HG03103 (cell line): ENCODE measurements around the gene CYP4F11.
"Not testable (repeated sequence)": the region's sequence is repeated elsewhere in the genome, so short reads cannot be mapped to it uniquely, and the experiment has no call there.

ENCODE experiments used
- ATAC-seq: cut with Tn5 transposase; IDR thresholded peaks from one replicate; pipeline ENCODE4 v1.9.1; 2021; ENCODE audit warnings: low read depth; ENCODE audit not compliant: unreplicated experiment

Gene CYP4F11

DNA sequence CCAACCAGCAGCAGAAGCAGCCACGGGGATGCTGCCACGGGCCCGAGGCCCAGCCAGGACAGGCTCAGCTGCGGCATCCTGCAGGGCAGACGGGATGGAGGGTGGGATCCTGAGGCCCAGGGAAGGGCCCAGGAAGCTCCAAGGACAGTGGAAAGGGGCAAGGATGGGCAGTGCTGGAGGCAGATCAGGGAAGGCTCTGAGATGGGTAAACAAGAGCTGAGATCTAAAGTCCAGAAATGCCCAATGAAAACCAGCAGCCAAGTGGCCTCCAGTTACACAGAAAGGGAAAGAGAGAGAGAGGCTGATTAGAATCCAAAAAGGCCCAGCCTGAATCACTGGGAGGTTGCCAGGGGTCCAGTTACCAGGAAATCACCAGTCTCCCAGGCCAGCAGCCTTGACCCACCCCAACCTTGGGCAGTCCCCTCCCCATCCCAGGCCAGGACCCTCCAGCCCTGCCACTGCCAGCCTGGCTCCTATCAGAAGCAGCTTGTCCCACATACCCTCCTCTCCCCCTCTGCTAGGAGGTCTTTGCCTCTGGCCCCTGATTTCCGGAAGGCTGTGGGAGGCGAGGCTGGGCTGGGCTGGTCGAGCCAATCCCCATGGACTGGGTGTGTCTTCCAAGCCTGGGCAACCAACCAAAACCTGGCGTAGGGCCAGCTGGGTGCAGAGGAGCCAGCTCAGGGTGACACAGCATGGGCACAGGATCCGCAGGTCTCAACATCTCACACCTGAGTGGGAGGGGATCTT is at the start of gene CYP4F11:
Gene CYP4F11 (minus strand): TSS at position 198 of the 747 bp plus-strand sequence. CDS start 121 bp downstream, at position 77.
- ATAC-seq, result no peak

DNA sequence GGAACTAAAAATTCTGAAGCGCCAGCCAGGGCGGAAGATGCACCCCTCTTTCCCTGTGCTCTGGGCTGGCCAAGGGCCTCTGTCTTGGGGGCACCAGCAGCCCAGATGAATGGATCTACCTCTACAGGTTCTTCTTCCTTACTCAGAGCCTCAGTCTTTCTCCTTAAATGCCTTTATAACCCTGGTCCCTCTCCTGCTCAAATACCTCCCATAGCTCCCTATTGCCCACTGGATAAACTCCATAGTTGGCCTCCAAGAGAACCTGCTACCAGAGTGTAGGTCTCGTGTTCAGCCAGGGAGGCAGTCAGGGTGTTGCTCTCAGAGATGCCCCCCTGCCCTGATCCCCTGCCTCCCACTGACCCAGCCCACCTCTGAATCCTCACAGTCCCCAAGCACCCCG is 45.0 kb upstream of the CYP4F11 start:
- no peak for ATAC-seq

DNA sequence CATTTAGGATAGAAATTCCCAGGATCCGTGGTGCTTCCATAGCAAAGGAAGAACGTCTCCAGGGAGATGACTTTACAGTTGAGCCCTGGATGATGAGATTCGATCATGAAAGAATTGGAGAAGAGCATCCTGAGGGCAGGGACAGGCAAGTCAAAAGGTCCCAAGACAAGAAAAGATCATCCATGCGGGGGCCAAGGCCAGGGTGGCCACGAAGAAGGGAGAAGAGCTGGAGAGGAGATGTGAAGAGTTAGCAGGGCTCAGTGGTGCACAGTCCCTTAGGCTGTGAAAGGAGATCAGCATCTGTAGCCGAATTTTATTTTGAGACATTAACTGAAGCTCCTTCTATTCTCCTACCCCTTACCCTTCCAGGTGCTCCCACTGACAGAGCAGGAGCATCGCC is 43.4 kb upstream of the CYP4F11 start:
- ATAC-seq, result no peak

GRCh38 chr19:15976836-15977689 is 42.7 kb upstream of the CYP4F11 start:
- no peak for ATAC-seq

DNA sequence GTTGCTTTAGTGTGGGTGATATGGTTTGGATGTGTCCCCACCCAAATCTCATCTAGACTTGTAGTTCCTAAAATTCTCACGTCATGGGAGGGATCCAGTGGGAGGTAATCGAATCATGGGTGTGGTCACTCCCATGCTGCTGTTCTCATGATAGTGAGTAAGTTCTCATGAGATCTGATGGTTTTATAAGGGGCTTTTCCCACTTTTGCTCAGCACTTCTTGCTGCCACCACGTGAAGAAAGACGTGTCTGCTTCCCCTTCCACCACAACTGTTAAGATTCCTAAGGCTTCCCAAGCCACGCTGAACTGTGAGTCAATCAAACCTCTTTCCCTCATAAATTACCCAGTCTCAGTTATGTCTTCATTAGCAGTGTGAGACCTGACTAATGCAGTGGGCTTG is 40.5 kb upstream of the CYP4F11 start:
- no peak for ATAC-seq

DNA sequence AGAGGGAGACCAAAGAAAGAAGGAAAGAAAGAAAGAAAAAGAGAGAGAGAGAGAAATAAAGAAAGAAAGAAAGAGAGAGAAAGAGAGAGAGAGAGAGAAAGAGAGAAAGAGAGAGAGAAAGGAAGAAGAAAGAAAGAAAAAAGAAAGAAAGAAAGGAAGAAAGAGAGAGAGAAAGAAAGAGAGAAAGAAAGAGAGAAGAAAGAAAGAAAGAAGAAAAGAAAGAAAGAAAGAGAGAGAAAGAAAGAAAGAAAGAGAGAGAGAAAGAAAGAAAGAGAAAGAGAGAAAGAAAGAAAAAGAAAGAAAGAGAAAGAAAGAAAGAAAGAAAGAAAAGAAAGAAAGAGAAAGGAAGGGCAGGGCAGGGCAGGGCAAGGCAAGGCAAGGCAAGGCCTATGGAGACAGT is 37.7 kb upstream of the CYP4F11 start:
- ATAC-seq, result not testable (repeated sequence)

GRCh38 chr19:15971224-15971780 is 37.0 kb upstream of the CYP4F11 start:
- ATAC-seq, result no peak

DNA sequence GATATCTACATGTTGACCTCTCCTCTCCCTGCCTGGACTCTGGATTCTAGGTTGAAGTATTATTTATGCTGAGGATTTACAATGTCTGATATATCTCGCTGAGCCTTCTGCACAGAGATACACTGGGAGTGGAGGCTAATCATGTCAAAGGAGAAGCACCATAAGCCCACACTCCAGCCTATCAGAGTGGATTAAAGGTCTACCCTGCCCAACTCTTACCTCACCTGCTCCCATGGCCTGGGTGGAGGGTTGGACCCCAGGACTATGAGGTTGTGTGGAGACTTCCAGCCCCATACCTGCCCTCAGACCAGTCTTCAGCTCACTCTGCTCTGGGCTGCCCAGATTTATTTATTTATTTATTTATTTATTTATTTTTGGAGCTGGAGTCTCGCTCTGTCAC is 29.9 kb upstream of the CYP4F11 start:
- ATAC-seq, result no peak

DNA sequence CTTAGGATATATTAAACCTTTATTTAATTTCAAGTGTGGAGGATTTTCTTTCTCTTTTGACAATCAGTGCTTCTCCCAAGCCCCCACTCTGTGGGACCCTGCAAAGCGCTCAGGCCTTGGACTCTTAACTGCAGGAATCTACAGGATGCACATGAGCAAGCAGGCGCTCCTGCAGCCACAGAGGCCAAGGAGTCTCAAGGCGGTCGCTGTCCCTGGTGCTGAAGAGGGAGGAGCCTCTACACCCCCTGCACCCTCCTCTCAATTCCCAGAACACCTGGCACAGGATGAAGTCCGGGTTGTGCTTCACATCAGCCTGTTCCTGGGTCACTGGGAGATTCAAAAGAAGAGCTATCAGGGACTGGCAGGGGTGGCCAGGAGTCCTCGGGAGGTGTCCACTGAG is 28.0 kb upstream of the CYP4F11 start:
- ATAC-seq, result no peak

DNA sequence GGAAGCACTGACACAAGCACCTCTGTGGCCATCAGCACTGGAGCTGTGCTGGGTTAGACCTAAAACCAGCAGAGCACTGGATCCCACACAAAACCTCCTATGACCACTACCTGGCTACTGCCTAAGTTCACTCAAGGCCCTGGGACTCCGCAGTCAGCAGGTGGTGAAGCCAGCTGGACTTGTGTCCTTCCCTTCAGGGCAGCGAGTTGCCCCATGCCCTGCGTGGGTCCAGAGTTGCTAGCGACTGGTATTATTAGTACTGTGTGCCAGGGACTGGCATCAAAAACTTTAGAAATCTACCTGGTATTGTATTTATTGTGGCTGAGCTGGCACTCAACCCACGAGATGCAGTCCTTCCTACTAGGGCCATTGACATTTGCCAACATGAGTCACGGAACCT is 20.5 kb upstream of the CYP4F11 start:
- ATAC-seq, result no peak

- no peak for ATAC-seq
Measured at GRCh38 chr19:15948223-15949058, 14.1 kb upstream of the CYP4F11 start, which contains the start of gene OR10H4. Gene OR10H4 (plus strand): TSS chr19:15949008. CDS start chr19:15949008, 0 bp downstream.

GRCh38 chr19:15945301-15945700 is 11.0 kb upstream of the CYP4F11 start:
- ATAC-seq, result no peak

- no peak for ATAC-seq
Measured at GRCh38 chr19:15944401-15944800, 10.1 kb upstream of the CYP4F11 start.

GRCh38 chr19:15937771-15938170 is 3.4 kb upstream of the CYP4F11 start:
- ATAC-seq, result no peak

- no peak for ATAC-seq
Measured at GRCh38 chr19:15936950-15937349, 2.6 kb upstream of the CYP4F11 start.

DNA sequence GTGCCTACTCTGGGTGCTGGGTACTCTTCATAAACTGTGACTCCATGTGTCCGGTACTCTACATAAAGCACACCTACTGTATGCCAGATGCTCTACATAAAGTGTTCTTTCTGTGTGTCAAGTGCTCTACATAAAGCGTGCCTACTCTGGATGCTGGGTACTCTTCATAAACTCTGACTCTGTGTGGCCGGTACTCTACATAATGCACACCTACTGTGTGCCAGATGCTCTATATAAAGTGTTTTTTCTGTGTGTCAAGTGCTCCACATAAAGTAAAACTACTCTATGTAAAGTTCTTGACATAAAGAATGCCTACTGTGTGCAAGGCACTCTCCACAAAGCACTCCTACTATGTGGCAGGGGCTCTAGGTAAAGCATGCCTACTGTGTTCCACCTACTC is 1.8 kb upstream of the CYP4F11 start:
- no peak for ATAC-seq

DNA sequence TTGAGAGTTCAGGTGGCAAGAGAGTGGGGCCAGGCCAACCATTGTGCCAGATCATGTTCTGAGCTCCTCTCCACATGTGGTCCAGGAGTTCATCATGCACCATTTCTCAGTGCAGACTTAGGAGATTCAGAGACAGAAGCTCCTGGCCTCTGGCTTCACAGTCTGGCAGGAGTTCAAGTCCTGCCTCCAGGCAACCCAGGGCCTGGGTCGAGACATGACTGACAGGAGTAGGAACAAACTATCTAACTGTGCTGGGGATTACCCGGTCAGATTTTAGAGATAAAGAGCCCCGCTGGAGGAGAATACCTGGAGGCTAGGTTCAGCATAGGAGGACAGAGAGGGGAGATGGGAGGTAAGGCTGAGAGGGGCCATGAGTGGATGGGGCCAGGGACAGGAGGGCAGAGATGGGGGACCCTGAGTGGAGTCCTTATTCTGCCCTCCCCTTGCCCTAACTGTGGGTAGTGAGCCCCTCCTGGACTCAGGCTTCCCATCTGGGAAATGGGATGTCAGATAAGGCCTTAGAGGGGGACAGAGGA is 906 bp upstream of the CYP4F11 start:
- no peak for ATAC-seq

DNA sequence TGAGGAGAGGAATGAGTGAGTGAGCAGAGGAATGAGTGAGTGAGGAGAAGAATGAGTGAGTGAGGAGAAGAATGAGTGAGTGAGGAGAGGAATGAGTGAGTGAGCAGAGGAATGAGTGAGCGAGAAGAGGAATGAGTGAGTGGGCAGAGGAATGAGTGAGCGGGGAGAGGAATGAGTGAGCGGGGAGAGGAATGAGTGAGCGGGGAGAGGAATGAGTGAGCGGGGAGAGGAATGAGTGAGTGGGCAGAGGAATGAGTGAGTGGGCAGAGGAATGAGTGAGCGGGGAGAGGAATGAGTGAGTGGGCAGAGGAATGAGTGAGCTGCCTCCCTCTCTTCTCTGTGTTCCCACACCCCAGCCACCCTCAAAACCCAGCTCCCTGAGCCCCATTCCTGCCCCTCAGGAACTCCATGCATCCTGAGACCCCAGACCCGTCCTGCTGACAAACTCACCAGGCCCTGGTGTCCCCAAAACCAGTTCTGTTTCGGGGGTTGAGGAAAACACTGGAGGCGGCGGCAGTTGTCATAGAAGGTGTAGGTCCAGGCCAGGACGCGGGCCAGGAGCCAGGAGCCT is 483 bp downstream of the CYP4F11 start:
- ATAC-seq, result not testable (repeated sequence)

DNA sequence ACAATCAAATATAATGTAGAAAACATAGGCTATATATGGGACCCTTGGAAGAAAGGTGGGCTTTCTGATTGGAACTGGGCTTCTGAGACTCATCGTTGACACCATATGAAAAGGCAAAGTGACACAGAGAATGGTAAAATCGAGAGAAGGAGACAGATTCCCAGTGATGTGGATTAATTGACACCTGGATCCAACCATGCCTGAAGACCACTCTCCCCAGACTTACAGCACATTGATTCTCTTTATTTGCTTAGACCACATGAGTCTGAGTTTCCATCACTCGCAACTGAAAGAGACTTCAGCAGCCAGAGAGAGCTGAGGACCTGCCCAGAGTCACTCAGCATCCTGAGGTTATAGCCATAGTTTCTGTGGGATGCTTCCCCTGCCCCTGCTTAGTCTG is 6.0 kb downstream of the CYP4F11 start:
- ATAC-seq, result no peak

- ATAC-seq, result no peak
Measured at GRCh38 chr19:15926484-15926883, 7.8 kb downstream of the CYP4F11 start.
